OCI-LY1 (cell line): ENCODE results near the gene SSBP3.
"Not testable (repeated sequence)": the region's sequence is repeated elsewhere in the genome, so short reads cannot be mapped to it uniquely, and the experiment has no call there.

Experiments
- H2AFZ ChIP-seq: fragments of 200-600 bp; sonication (generic), shearing (Covaris generic); 2 replicates; pipeline ENCODE4 v1.6.0; 2014; ENCODE audit warnings: antibody characterized with exemption, mild to moderate bottlenecking, low read length
- H3F3A ChIP-seq: fragments of 200-600 bp; sonication (generic), shearing (Covaris generic); 2 replicates; pipeline ENCODE4 v1.6.0; 2014; ENCODE audit warnings: mild to moderate bottlenecking, antibody characterized with exemption, low read length, moderate library complexity; ENCODE audit not compliant: insufficient read depth
- H3K27ac ChIP-seq: fragments of 200-600 bp; sonication (generic); 2 replicates; pipeline ENCODE4 v1.5.1; 2014; ENCODE audit warnings: low read length, mixed run types, mild to moderate bottlenecking, low read depth; ENCODE audit not compliant: poor library complexity, severe bottlenecking
- H3K27me3 ChIP-seq: fragments of 200-600 bp; sonication (generic); 2 replicates; pipeline ENCODE4 v1.6.0; 2014; ENCODE audit warnings: antibody characterized with exemption, mild to moderate bottlenecking, low read length, moderate library complexity; ENCODE audit not compliant: insufficient read depth
- H3K36me3 ChIP-seq: fragments of 200-600 bp; sonication (generic); 2 replicates; pipeline ENCODE4 v1.6.1; 2014; ENCODE audit warnings: mild to moderate bottlenecking, antibody characterized with exemption, low read length, moderate library complexity, mixed read lengths; ENCODE audit not compliant: insufficient read depth
- H3K4me1 ChIP-seq: fragments of 200-600 bp; sonication (generic); 2 replicates; pipeline ENCODE4 v1.5.1; 2014; ENCODE audit warnings: mild to moderate bottlenecking, low read length, moderate library complexity; ENCODE audit not compliant: insufficient read depth, severe bottlenecking
- H3K4me2 ChIP-seq: fragments of 200-600 bp; sonication (generic), shearing (Covaris generic); 2 replicates; pipeline ENCODE4 v1.6.1; 2014; ENCODE audit warnings: low read length
- H3K4me3 ChIP-seq: fragments of 200-600 bp; sonication (generic); 2 replicates; pipeline ENCODE4 v1.5.1; 2014; ENCODE audit warnings: low read length, low read depth, mild to moderate bottlenecking, mixed read lengths; ENCODE audit not compliant: poor library complexity, severe bottlenecking
- H3K79me2 ChIP-seq: fragments of 200-600 bp; shearing (Covaris generic); 2 replicates; pipeline ENCODE4 v1.6.1; 2016; ENCODE audit warnings: mixed run types, low read length, mixed read lengths; ENCODE audit not compliant: insufficient read depth
- H3K9ac ChIP-seq: fragments of 200-600 bp; sonication (generic), shearing (Covaris generic); 2 replicates; pipeline ENCODE4 v1.6.1; 2014; ENCODE audit warnings: mild to moderate bottlenecking, low read length, mixed read lengths
- H3K9me2 ChIP-seq: fragments of 200-600 bp; sonication (generic), shearing (Covaris generic); 2 replicates; pipeline ENCODE4 v1.6.1; 2014; ENCODE audit warnings: low read depth, mild to moderate bottlenecking, low read length, mixed read lengths
- H3K9me3 ChIP-seq: fragments of 200-600 bp; shearing (Covaris generic); 2 replicates; pipeline ENCODE4 v1.6.1; 2014; ENCODE audit warnings: low read length, mixed read lengths
- H4K20me1 ChIP-seq: fragments of 200-600 bp; sonication (generic), shearing (Covaris generic); 2 replicates; pipeline ENCODE4 v1.6.0; 2016; ENCODE audit warnings: mild to moderate bottlenecking, low read length; ENCODE audit not compliant: insufficient read depth
- EZH2 ChIP-seq: fragments of 200-600 bp; sonication (generic), shearing (Covaris generic); IDR thresholded peaks from 2 replicates; pipeline ENCODE4 v1.8.0; 2017; ENCODE audit warnings: borderline replicate concordance, mixed run types, mild to moderate bottlenecking, antibody characterized with exemption, low read length, moderate library complexity, mixed read lengths
- TF ChIP-seq, protein P1 (sequence below): fragments of 200-600 bp; sonication (generic), shearing (Covaris generic); IDR thresholded peaks from 2 replicates; pipeline ENCODE4 v1.5.1; 2017; ENCODE audit warnings: mild to moderate bottlenecking, antibody characterized with exemption, low read length, moderate library complexity, mixed read lengths

Gene SSBP3

DNA sequence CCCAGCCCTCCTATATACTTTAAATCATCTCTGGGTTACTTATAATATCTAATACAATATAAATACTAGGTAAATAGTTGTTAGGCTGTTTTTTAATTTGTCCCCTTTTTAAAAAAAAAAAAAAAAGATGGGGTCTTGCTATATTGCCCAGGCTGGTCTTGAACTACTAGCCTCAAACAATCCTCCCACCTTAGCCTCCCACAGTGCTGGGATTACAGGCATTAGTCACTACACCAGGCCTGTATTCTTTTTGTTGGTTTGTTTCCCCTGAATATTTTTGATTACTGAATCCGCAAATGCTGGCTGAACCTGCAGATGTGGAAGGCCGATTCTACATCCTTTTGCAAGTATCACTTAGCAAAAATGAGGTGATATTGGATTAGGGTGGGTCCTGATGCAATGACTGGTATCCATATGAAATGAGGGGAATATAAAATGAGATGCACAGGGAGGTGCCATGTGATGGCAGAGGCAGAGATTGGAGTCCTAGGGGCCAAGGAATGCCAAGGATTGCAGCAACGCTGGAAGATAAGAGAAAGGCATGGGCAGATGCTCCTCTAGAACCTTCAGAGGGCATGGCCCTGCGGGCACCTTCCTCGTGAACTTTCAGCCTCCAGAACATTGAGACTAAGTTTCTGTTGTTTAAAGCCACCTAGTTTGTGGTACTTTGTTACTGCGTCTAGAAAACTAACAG, 58.8 kb downstream of the SSBP3 start:
- no peak overlapping the region for H3K27ac ChIP-seq
- H3K9ac ChIP-seq: no peak overlapping the region
- H2AFZ ChIP-seq: no peak overlapping the region
- H3K79me2 ChIP-seq: no peaks in the 10 kb centered on the region
- no peaks in the 10 kb centered on the region for H3K27me3 ChIP-seq
- no peak overlapping the region for H3K4me2 ChIP-seq
- H4K20me1 ChIP-seq: no peaks in the 10 kb centered on the region
- TF ChIP-seq EZH2: no peak
- TF ChIP-seq, protein P1, sequence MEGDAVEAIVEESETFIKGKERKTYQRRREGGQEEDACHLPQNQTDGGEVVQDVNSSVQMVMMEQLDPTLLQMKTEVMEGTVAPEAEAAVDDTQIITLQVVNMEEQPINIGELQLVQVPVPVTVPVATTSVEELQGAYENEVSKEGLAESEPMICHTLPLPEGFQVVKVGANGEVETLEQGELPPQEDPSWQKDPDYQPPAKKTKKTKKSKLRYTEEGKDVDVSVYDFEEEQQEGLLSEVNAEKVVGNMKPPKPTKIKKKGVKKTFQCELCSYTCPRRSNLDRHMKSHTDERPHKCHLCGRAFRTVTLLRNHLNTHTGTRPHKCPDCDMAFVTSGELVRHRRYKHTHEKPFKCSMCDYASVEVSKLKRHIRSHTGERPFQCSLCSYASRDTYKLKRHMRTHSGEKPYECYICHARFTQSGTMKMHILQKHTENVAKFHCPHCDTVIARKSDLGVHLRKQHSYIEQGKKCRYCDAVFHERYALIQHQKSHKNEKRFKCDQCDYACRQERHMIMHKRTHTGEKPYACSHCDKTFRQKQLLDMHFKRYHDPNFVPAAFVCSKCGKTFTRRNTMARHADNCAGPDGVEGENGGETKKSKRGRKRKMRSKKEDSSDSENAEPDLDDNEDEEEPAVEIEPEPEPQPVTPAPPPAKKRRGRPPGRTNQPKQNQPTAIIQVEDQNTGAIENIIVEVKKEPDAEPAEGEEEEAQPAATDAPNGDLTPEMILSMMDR: no peak
- no peaks in the 10 kb centered on the region for H3K4me1 ChIP-seq
- no peak overlapping the region for H3K4me3 ChIP-seq
- H3F3A ChIP-seq: no peaks in the 10 kb centered on the region
- no peaks in the 10 kb centered on the region for H3K36me3 ChIP-seq
- H3K9me2 ChIP-seq: no peaks in the 10 kb centered on the region
- no peaks in the 10 kb centered on the region for H3K9me3 ChIP-seq

DNA sequence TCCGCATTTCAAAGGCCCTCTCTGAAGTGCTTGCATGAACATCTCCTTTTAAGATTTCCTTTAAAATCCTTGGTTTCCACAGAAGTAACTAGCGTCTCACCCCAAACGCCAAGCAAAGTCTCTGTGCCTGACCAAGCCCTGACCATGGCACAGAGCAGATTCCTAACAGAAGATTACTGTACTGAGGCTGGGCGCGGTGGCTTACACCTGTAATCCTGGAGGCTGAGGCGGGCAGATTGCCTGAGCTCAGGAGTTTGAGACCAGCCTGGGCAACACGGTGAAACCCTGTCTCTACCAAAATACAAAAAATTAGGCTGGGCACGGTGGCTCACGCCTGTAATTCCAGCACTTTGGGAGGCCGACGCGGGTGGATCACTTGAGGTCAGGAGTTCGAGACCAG, 60.6 kb downstream of the SSBP3 start:
- not testable (repeated sequence) for H3K9me2 ChIP-seq, H3K36me3 ChIP-seq, H3F3A ChIP-seq, H3K4me3 ChIP-seq, H3K27me3 ChIP-seq, H4K20me1 ChIP-seq, H3K27ac ChIP-seq, H3K79me2 ChIP-seq, H3K9ac ChIP-seq, H3K4me1 ChIP-seq, H2AFZ ChIP-seq, H3K9me3 ChIP-seq, H3K4me2 ChIP-seq

DNA sequence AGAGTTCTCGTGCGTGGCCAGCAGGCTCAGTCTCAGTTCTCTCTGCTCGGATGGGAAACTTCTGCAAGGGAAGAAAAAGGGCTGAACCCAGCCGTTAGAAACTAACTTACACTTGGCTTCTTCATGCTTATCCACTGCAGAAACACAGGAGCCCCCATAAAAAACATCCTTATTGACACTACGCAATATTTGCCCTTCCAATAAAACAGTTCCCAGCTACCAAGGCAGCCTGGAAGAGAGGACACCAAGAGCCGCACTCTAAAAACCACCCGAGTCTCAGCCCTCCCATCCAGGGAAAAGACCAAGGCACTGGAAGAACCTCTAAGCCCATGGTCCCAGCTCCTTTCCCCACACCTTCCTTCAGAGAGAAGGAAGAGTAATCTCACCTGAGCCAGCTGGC, 61.1 kb downstream of the SSBP3 start:
- Histone ChIP-seq H3K36me3 (no peaks in the 10 kb centered on the region), H3K9ac (no peak overlapping the region), H2AFZ (no peak overlapping the region), H3K4me3 (no peak overlapping the region), H3K4me2 (no peak overlapping the region), H3K9me2 (no peaks in the 10 kb centered on the region), H3K4me1 (no peaks in the 10 kb centered on the region), H3K79me2 (no peaks in the 10 kb centered on the region), H3K9me3 (no peaks in the 10 kb centered on the region), H4K20me1 (no peaks in the 10 kb centered on the region), H3F3A (no peaks in the 10 kb centered on the region), H3K27ac (no peak overlapping the region), H3K27me3 (no peaks in the 10 kb centered on the region)
- TF ChIP-seq EZH2: no peak
- TF ChIP-seq, protein P1: no peak
